ENCODE measurements around the gene NKX2-1.
"Not testable (repeated sequence)": the region's sequence is repeated elsewhere in the genome, so short reads cannot be mapped to it uniquely, and the experiment has no call there.

Gene NKX2-1

DNA sequence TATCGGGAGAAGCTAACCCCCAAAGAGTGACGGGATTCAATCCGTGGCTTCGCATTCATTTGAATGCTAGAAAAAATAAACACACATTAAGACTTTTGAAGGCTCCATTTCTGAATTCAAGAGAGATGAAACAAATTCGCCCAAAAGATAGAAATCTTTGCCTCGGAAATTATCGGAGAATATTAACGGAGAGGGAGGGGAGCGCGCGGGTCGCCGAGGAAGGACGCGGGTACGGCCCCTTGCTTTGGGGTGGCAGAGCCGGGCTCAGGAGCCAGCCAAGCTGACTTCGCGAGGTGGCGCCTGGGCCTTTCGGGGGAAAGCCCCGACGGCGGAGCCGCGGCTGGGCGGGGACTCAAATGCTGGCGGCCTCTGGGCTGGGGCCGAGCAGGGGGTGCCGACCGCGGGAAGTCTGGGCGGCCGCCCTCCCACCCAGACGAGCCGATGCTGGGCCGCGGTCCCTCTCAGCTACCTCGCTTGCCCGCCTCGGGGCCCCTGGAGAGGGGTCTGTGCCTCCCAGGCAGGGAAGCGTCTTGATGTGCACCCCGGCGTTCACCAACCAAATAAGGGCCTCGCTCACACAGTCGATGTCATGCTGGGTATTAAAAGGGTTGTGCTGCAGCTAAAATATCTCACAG, 14.7 kb downstream of the NKX2-1 start:
- no peak for DNase-seq (ENCODE audit: low spot score)

DNA sequence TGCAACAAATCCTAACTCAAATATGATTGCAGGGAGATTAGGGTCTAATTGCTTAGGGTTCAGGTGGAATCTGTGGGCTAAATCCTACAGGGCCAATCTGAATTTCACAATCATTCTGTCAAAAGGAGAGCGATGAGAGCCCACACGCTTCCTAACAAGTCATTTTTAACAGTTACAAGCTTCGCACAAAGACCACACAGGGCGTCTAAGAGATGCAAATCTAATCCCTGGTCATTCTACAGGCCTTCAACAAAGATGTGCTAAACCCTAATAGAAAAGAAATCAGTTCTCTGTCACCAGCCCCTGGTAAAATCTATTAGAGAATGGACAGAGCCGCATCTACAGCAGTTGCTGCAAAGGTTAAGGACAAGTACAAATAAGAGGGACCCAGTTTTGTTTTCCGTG, 15.3 kb downstream of the NKX2-1 start:
- DNase-seq (ENCODE audit: low spot score): no peak

GRCh38 chr14:36503771-36504741, 16.0 kb downstream of the NKX2-1 start:
- no peak for DNase-seq (ENCODE audit: low spot score)

DNA sequence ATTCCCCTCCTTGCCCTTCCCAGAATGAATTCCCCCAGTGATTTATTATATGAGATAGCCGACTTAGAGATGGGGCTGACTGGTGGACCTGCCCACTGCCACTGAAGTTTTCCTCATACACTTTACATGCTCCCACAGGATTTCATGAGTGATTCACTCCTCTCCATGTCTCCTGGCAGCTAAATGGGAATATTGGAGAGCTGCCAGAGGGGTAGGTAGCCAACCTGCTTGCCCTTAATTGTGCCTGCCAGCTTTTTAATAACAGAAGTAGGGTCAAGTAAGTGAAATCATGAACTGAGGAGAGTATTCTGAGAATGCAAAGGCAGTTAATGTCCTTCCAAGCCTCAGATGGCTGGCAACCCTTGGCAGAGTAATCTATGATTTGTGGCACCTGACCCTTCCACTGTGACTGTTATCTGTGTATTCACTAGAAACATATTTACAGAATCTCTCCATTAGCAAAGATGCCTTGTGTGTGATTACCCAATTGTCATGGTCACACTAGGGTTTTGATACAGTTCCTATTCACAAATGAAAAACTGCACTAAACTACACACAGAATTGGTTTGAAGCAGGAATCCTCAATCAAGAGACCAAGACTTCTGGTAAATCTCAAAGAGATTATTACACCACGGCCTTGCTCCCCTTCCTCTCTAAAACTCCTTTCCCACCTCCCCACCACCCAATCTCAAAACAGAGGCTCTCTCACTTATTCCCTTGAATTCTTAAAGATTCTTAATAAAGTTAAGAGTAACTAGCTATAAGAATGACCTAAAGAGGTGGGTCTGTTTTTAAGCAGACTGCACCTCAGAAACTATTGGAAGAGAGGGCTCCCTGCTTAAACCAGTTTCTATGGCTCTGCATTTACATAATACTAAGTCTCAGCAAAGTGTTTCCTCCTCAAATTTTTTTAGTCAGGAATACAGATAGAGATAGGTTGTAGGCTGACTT, 17.2 kb downstream of the NKX2-1 start:
- no peak for DNase-seq (ENCODE audit: low spot score)

DNA sequence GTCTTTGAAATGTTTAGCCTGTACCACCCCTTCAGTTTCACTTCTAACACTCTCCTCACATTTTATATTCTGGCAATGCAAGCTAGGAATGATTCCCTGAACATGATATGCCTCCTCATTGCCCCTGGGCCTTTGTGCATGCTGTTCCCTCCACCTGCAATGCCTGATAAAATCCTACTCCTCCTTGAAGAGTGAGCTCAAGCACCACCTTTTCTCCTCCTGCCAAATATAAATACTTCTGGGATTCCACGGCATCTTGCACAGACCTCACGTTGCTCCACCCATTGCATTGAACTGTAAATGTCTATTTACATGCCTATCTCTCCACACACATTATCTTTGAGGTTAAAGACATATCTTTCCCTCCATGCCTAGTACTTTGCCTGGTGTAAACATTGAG, 21.1 kb downstream of the NKX2-1 start:
- no peak for DNase-seq (ENCODE audit: low spot score)

- DNase-seq (ENCODE audit: low spot score): no peak
These were observed 23.7 kb downstream of the NKX2-1 start for GRCh38 chr14:36496346-36496745.

DNA sequence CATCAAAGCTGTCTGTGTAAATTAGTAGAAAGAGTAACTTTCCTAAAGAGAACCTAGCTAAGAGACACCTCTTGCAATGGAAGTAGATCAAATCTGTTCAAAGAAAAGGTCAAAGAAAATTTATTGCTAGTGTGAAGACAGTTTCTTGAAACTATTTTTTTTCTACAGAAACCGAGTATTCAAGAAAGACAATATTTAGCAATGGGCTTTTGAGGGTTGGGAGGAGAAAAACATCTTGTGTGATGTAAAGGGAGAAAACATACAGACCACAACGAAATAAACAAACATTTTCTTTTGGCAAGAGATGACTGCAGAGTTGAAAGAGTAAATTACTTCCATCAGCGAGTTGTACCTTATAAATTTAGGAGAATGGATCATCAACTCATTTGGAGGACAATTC, 24.4 kb downstream of the NKX2-1 start:
- no peak for DNase-seq (ENCODE audit: low spot score)

- no peak for DNase-seq (ENCODE audit: low spot score)
These were observed 26.3 kb downstream of the NKX2-1 start for GRCh38 chr14:36493761-36494160.

- DNase-seq (ENCODE audit: low spot score): no peak
These were observed 34.3 kb downstream of the NKX2-1 start for GRCh38 chr14:36485773-36486172.

- no peak for DNase-seq (ENCODE audit: low spot score)
These were observed 40.7 kb downstream of the NKX2-1 start for GRCh38 chr14:36479344-36479743.

- no peak for DNase-seq (ENCODE audit: low spot score)
These were observed 41.2 kb downstream of the NKX2-1 start for GRCh38 chr14:36478782-36479181.

DNA sequence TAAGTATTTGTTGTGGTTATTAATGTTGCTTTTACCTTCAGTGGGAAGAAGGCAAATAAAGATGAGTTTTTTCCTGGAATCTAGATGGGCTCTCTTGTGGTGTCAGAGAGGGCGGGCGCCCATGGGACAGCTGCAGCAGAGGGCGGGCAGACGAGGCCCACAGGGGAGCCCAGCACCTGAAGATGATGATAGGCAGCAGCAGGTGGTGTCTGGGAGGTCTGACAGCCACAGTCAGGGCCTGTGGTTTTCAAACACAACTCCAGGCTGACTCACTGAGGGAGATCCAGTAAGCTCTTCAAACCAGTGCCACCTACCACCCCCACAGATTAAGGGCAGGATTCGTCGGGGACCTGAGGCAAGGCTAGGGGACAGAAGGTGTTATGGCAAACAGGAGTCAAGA, 42.8 kb downstream of the NKX2-1 start:
- DNase-seq (ENCODE audit: low spot score): no peak

DNA sequence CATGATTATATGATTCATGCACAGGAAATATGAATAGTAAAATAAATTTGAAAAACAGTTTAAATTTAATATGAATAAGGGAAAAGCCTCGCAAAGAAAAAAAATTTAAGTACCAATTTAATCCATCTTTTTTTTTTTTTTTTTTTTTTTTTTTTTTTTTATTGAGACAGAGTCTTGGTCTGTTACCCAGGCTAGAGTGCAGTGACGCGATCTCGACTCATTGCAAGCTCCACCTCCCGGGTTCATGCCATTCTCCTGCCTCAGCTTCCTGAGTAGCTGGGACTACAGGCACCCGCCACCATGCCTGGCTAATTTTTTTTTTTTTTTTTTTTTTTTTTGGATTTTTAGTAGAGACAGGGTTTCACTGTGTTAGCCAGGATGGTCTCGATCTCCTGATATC, 44.0 kb downstream of the NKX2-1 start:
- not testable (repeated sequence) for DNase-seq (ENCODE audit: low spot score)

- DNase-seq (ENCODE audit: low spot score): no peak
These were observed 45.4 kb downstream of the NKX2-1 start for GRCh38 chr14:36474593-36474992.

DNA sequence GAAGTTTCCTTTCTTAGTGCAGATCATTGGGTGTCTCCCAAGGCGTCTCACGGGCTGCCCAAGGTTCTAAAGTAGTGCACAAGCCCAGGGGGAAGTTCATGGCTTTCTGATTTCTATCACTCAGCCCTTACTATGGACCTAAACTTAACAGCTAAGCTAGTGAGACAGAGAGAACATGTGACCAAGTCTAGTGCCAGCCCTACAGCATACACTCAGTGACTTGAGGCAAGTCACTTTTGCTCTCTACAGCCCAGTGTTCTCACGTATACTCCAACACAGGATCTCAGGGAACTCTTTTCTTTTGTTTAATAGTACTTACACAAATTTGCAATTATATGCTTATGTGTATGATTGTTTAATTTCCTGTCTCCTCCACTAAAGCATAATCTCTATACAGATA, 48.6 kb downstream of the NKX2-1 start:
- DNase-seq (ENCODE audit: low spot score): no peak

GRCh38 chr14:36467332-36467731, 52.7 kb downstream of the NKX2-1 start:
- DNase-seq (ENCODE audit: low spot score): no peak
